ENCODE measurements around the gene TSPAN18.

DNA sequence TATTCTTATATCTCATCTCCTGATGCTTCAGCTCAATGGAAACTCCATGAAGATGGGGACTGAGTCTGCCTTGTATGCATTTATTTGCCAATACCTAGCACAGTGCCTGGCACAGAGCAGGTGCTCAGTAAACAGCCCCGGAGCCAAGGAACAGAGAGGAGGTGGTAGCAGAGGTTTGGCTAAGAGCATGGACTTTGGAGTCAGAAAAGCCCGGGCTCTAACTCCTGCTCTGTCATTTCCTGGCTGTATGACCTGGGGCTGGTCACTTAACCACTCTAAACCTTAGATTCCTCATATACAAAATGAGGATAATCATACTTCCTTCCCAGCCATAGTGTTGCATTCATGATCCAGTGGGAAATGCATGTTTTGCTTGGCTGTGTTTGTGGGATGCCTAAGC lies 187.3 kb downstream of the TSPAN18 start:
- TF ChIP-seq, protein P1, sequence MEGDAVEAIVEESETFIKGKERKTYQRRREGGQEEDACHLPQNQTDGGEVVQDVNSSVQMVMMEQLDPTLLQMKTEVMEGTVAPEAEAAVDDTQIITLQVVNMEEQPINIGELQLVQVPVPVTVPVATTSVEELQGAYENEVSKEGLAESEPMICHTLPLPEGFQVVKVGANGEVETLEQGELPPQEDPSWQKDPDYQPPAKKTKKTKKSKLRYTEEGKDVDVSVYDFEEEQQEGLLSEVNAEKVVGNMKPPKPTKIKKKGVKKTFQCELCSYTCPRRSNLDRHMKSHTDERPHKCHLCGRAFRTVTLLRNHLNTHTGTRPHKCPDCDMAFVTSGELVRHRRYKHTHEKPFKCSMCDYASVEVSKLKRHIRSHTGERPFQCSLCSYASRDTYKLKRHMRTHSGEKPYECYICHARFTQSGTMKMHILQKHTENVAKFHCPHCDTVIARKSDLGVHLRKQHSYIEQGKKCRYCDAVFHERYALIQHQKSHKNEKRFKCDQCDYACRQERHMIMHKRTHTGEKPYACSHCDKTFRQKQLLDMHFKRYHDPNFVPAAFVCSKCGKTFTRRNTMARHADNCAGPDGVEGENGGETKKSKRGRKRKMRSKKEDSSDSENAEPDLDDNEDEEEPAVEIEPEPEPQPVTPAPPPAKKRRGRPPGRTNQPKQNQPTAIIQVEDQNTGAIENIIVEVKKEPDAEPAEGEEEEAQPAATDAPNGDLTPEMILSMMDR (IDR thresholded peaks at IDR 0.05 in 2 of 3, conservative IDR thresholded peaks at IDR 0.05 in 1 of 3; ENCODE audit: borderline replicate concordance in 1 of 3, insufficient read depth in 1 of 3, low read depth in 2 of 3, low read length in 2 of 3): no peak
- TF ChIP-seq POLR2A (IDR thresholded peaks at IDR 0.05; ENCODE audit: borderline replicate concordance, extremely low read depth, insufficient read depth, insufficient read length): no peak
- no peak for TF ChIP-seq POLR2AphosphoS5 (IDR thresholded peaks at IDR 0.05; ENCODE audit: low read depth, low read length)
- TF ChIP-seq EZH2phosphoT487 (IDR thresholded peaks at IDR 0.05; ENCODE audit: borderline replicate concordance): no peak
- TF ChIP-seq, protein P2, sequence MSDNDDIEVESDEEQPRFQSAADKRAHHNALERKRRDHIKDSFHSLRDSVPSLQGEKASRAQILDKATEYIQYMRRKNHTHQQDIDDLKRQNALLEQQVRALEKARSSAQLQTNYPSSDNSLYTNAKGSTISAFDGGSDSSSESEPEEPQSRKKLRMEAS (IDR thresholded peaks at IDR 0.05): no peak
- TF ChIP-seq EZH2 (IDR thresholded peaks at IDR 0.05): no peak
- TF ChIP-seq JUND (IDR thresholded peaks at IDR 0.05): no peak
- TF ChIP-seq, protein P3, sequence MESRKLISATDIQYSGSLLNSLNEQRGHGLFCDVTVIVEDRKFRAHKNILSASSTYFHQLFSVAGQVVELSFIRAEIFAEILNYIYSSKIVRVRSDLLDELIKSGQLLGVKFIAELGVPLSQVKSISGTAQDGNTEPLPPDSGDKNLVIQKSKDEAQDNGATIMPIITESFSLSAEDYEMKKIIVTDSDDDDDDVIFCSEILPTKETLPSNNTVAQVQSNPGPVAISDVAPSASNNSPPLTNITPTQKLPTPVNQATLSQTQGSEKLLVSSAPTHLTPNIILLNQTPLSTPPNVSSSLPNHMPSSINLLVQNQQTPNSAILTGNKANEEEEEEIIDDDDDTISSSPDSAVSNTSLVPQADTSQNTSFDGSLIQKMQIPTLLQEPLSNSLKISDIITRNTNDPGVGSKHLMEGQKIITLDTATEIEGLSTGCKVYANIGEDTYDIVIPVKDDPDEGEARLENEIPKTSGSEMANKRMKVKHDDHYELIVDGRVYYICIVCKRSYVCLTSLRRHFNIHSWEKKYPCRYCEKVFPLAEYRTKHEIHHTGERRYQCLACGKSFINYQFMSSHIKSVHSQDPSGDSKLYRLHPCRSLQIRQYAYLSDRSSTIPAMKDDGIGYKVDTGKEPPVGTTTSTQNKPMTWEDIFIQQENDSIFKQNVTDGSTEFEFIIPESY (IDR thresholded peaks at IDR 0.05; ENCODE audit: extremely low read depth, insufficient replicate concordance, low read length): no peak
- TF ChIP-seq FOSL1 (IDR thresholded peaks at IDR 0.05; ENCODE audit: low read depth): no peak

Measured in HCT116 (cell line).